Panc1 (cell line): ENCODE data around the gene LNPK.

Source experiments
- CTCF ChIP-seq: fragments of 450-650 bp; IDR thresholded peaks from 2 replicates; pipeline ENCODE4 v1.5.1; 2017; ENCODE audit warnings: mild to moderate bottlenecking
- POLR2AphosphoS5 ChIP-seq: IDR thresholded peaks from 2 replicates; pipeline ENCODE4 v1.6.1; 2012; ENCODE audit warnings: mild to moderate bottlenecking, low read depth, low read length, moderate library complexity
- SIN3A ChIP-seq: IDR thresholded peaks from 2 replicates; pipeline ENCODE4 v1.6.1; 2012; ENCODE audit warnings: low read depth, mild to moderate bottlenecking, low read length, moderate library complexity, borderline replicate concordance; ENCODE audit not compliant: insufficient read depth
- TCF7L2 ChIP-seq: IDR thresholded peaks from 2 replicates; pipeline ENCODE4 v1.6.1; 2011; ENCODE audit warnings: mild to moderate bottlenecking, low read depth, low read length, inconsistent platforms

- no peak for TF ChIP-seq CTCF
- TF ChIP-seq SIN3A: no peak
- TF ChIP-seq POLR2AphosphoS5: no peak
- TF ChIP-seq TCF7L2: no peak
Measured at GRCh38 chr2:176025932-176026331, 23.9 kb upstream of the LNPK start.
